Lower lobe of right lung (tissue), 2 donors: ENCODE measurements around the gene TSPAN12. TPM values are rescaled to one million over a fixed set of nuclear protein-coding genes. Genes with fewer than 3 reads are reported as not detected.
"Not testable (repeated sequence)": the region's sequence is repeated elsewhere in the genome, so short reads cannot be mapped to it uniquely, and the experiment has no call there.

ENCODE experiments used
- ATAC-seq, 2 donors: fragments of 200-7000 bp; cut with Tn5 transposase; one replicate each; pipeline ENCODE4 v1.9.1; 2020 to 2022; ENCODE audit warnings: mild to moderate bottlenecking in 2 of 2, moderate library complexity in 2 of 2
- DNase-seq: peaks from one replicate; pipeline ENCODE4 v3.0.0-alpha.2; 2020
- H3K27ac ChIP-seq: fragments of 200-600 bp; one replicate; pipeline ENCODE4 v1.8.0; 2022
- H3K27me3 ChIP-seq: fragments of 200-600 bp; one replicate; pipeline ENCODE4 v1.8.0; 2022; ENCODE audit warnings: low read depth
- H3K36me3 ChIP-seq: fragments of 200-600 bp; one replicate; pipeline ENCODE4 v1.8.0; 2022; ENCODE audit warnings: mild to moderate bottlenecking
- H3K4me1 ChIP-seq: fragments of 200-600 bp; one replicate; pipeline ENCODE4 v1.8.0; 2022
- H3K4me3 ChIP-seq: fragments of 200-600 bp; one replicate; pipeline ENCODE4 v1.8.0; 2022; ENCODE audit warnings: mild to moderate bottlenecking
- H3K9me3 ChIP-seq: fragments of 200-600 bp; one replicate; pipeline ENCODE4 v1.8.0; 2022
- CTCF ChIP-seq: fragments of 200-600 bp; IDR thresholded peaks from one replicate; pipeline ENCODE4 v1.8.0; 2022; ENCODE audit warnings: antibody characterized with exemption, mild to moderate bottlenecking
- intact Hi-C: fragments of 100-400 bp; cut with DNase I; formaldehyde crosslinking; loops from one replicate; pipeline ENCODE4 v1.11.0; 2022
- total RNA-seq: library from RNA; stranded (reverse); fragmentation: NEBNext Ultra II Directional; extraction: Animal tissue kit (Norgen Biotek cat#: 25700); gene quantifications from one replicate; pipeline ENCODE4 v1.2.1, GENCODE V29; 2021
- donor health status: DM: no; HTN: yes; CAD: no; lungs with severe emphysema.

The TSPAN12 gene
- total RNA-seq, 1 donor from 2014 or later = 43.6 TPM

- Histone ChIP-seq H3K36me3 (no peaks in the 10 kb centered on the region), H3K27me3 (no peaks in the 10 kb centered on the region), H3K4me1 (no peaks in the 10 kb centered on the region), H3K9me3 (no peaks in the 10 kb centered on the region), H3K4me3 (no peak overlapping the region), H3K27ac (no peak overlapping the region)
- DNase-seq (no peak), ATAC-seq (no peak)
- intact Hi-C loops = no loop called here
- TF ChIP-seq CTCF = no peak
Measured at GRCh38 chr7:120783721-120784120, 74.2 kb downstream of the TSPAN12 start.

DNA sequence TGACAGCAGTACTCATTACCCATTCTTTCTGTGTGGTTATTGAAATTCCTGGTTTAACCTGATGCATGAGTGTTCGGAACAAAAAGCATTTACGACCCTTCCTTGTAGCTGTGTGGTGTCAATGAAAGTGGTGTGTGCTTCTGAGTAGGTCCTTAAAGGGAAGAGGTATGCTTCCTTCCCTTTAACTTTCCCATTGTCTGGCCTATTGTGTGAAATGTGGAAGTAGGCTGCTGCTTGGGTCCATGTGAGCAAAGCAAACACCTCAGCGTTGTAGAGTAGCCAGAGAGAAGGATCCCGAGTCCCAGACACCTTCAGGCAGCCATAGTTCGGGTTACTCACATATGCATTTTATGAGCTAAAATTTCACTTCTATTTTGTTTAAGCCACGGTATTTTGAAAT, 74.7 kb downstream of the TSPAN12 start:
- no peak overlapping the region for H3K4me3 ChIP-seq
- ATAC-seq = no peak
- no peaks in the 10 kb centered on the region for H3K27me3 ChIP-seq
- H3K4me1 ChIP-seq = no peaks in the 10 kb centered on the region
- TF ChIP-seq CTCF = no peak
- H3K27ac ChIP-seq = no peak overlapping the region
- DNase-seq = no peak
- H3K9me3 ChIP-seq = no peaks in the 10 kb centered on the region
- intact Hi-C loops = no loop called here
- no peaks in the 10 kb centered on the region for H3K36me3 ChIP-seq

DNA sequence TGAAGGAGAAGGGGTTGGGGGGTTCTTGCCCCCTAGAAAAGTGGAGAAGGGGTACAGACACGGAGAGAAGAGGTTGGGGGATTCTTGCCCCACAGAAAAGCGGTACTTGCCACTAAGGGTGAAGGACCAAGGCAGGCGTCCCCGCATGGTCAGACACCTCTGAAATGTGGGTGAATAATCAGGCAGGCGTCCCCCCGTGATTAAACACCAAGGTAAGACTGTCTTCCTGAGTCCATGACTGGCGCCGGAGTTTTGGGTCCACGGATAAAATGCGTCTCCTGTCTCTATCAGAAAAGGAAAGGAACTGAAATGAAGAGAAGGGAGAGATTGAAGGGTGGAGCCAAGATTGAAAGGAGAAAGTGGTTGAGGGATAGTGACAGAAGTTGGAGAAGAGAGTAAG, 76.0 kb downstream of the TSPAN12 start:
- H3K27me3 ChIP-seq, H3K4me1 ChIP-seq, H3K27ac ChIP-seq, H3K9me3 ChIP-seq, intact Hi-C loops, H3K36me3 ChIP-seq, ATAC-seq, H3K4me3 ChIP-seq, DNase-seq: not testable (repeated sequence)

DNA sequence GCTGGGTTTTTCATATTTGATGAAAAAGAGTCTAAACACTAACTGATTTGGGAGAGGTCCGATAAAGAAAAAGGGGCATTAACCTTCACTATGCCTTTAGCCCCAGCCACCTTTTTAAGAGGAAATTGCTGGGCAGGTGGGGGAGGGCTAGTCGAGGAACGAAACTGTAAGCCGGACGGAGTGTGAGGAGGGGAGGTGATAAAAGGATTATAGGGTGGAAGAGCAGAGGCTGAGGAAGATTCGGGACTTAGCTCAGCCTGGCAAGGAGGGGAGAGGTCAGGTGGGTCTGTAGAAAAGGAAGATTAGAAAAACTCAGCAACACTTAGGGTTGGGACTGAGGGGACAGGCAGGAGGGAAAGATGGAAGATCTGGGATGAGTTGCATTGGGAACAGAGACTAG, 77.0 kb downstream of the TSPAN12 start:
- DNase-seq = no peak
- Histone ChIP-seq H3K4me3 (no peak overlapping the region), H3K4me1 (no peaks in the 10 kb centered on the region), H3K36me3 (no peaks in the 10 kb centered on the region), H3K27me3 (no peaks in the 10 kb centered on the region), H3K9me3 (no peaks in the 10 kb centered on the region), H3K27ac (no peak overlapping the region)
- intact Hi-C loops = no loop called here
- no peak for TF ChIP-seq CTCF
- ATAC-seq = no peak

- intact Hi-C loops, H3K27ac ChIP-seq, H3K36me3 ChIP-seq, H3K9me3 ChIP-seq, H3K4me3 ChIP-seq, ATAC-seq, DNase-seq, H3K4me1 ChIP-seq, H3K27me3 ChIP-seq: not testable (repeated sequence)
Measured at GRCh38 chr7:120780451-120780850, 77.5 kb downstream of the TSPAN12 start.

GRCh38 chr7:120779078-120779477, 78.9 kb downstream of the TSPAN12 start:
- H3K36me3 ChIP-seq, H3K27me3 ChIP-seq, H3K4me3 ChIP-seq, H3K4me1 ChIP-seq, DNase-seq, ATAC-seq, intact Hi-C loops, H3K9me3 ChIP-seq: not testable (repeated sequence)
- H3K27ac ChIP-seq = peak overlapping the region; percentile 41

- Histone ChIP-seq H3K27me3 (no peaks in the 10 kb centered on the region), H3K4me1 (no peaks in the 10 kb centered on the region), H3K9me3 (no peaks in the 10 kb centered on the region), H3K36me3 (no peaks in the 10 kb centered on the region), H3K4me3 (no peak overlapping the region), H3K27ac (no peak overlapping the region)
- no peak for DNase-seq
- intact Hi-C loops = no loop called here
- no peak for TF ChIP-seq CTCF
- no peak for ATAC-seq
Measured at GRCh38 chr7:120775755-120776154, 82.2 kb downstream of the TSPAN12 start.
